ENCODE data around the gene NDUFS8. TPM values are rescaled to one million over a fixed set of nuclear protein-coding genes. Genes with fewer than 3 reads are reported as not detected.

NDUFS8 gene
- total RNA-seq, 1 donor from 2014 or later: 143 TPM

GRCh38 chr11:68043349-68044144 is 13.1 kb downstream of the NDUFS8 start:
- Mint-ChIP-seq H3K4me3 (ENCODE audit: unreplicated experiment) (peak overlapping the region; percentile 22), H3K36me3 (ENCODE audit: unreplicated experiment) (no peaks in the 10 kb centered on the region), H3K4me1 (ENCODE audit: unreplicated experiment) (peaks cover 31% of the 10 kb centered on the region), H3K27ac (ENCODE audit: unreplicated experiment) (no peak overlapping the region), H3K27me3 (ENCODE audit: unreplicated experiment) (no peaks in the 10 kb centered on the region), H3K9me3 (ENCODE audit: unreplicated experiment) (no peaks in the 10 kb centered on the region)
- peak; percentile 84 for DNase-seq (ENCODE audit: extremely low spot score, unreplicated experiment)
- TF ChIP-seq CTCF (IDR thresholded peaks at IDR 0.05): no peak

DNA sequence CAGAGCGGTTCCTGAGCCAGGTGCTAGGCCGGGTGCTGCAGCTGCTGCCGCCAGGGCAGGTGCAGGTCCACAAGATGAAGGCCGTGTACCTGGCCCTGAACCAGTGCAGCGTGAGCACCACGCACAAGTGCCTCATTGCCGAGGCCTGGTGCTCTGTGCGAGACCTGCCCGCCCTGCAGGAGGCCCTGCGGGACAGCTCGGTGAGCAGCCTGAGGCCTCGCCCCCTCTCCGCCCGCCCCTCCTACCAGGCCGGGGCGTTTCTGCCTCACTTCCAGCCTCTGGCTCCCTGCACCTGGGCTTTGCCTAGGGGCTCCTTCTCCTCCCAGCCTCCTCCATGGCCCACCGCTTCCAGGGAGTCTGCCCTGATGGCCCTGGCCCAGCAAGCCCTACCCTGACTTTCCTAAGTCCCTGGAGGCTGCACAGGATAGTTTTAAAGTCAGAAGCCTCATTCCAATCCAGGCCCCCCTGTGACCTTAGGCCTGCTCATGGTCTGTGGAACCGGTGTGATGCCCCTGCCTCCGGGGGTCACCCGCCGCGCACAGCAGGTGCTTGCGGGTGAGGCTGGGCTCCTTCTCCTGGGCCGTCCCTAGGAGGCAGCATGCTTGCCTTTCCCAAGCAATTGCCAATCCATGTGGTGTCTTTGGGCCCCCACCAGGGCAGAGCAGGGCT is 13.8 kb downstream of the NDUFS8 start:
- Mint-ChIP-seq H3K36me3 (ENCODE audit: unreplicated experiment) (no peaks in the 10 kb centered on the region), H3K27ac (ENCODE audit: unreplicated experiment) (no peak overlapping the region), H3K4me1 (ENCODE audit: unreplicated experiment) (peaks cover 26% of the 10 kb centered on the region), H3K9me3 (ENCODE audit: unreplicated experiment) (no peaks in the 10 kb centered on the region), H3K4me3 (ENCODE audit: unreplicated experiment) (no peak overlapping the region), H3K27me3 (ENCODE audit: unreplicated experiment) (no peaks in the 10 kb centered on the region)
- no peak for TF ChIP-seq CTCF (IDR thresholded peaks at IDR 0.05)
- no peak for DNase-seq (ENCODE audit: extremely low spot score, unreplicated experiment)

DNA sequence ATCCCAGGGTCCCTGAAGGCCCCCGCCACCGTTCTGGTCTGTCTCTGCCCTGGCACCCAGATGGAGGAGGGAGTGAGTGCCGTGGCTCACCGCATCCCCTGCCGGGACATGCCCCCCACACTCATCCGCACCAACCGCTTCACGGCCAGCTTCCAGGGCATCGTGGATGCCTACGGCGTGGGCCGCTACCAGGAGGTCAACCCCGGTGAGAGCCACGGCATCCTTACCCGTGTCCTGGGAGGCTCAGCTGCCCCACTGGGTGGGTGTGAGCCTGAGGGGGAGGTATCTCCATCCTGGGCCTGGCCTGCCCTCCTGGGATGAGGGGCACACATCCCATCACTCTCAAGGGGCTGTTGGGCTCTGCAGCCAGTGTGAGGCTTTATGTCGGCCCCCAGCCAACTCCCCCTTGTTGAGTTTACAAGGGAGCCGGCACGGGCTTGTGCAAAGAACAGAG is 14.4 kb downstream of the NDUFS8 start:
- Mint-ChIP-seq H3K27me3 (ENCODE audit: unreplicated experiment) (no peaks in the 10 kb centered on the region), H3K4me1 (ENCODE audit: unreplicated experiment) (peaks cover 22% of the 10 kb centered on the region)
- no peak for DNase-seq (ENCODE audit: extremely low spot score, unreplicated experiment)

DNA sequence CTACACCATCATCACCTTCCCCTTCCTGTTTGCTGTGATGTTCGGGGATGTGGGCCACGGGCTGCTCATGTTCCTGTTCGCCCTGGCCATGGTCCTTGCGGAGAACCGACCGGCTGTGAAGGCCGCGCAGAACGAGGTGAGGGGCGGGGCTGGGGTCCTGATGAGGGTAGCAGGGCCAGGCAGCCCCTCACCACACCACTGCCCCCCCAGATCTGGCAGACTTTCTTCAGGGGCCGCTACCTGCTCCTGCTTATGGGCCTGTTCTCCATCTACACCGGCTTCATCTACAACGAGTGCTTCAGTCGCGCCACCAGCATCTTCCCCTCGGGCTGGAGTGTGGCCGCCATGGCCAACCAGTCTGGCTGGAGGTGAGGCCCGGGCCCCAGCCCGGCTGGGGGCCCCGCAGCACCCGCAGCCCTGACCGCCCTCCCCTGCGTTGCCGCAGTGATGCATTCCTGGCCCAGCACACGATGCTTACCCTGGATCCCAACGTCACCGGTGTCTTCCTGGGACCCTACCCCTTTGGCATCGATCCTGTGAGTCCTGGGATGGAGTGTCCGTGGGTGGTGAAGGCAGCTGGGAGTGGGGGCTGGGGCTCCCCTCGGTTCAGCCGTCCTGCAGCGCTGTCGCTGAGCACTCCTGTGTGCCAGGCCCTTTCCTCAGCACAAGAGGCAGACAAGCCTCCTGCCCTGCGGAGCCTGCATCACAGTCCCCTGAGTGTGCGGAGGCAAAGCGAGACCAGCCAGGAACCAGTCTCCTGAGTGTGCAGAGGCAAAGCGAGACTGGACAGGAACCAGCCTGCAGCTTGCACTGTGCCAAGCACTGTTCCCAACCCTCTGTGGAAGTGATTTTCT is 17.2 kb downstream of the NDUFS8 start:
- H3K27ac Mint-ChIP-seq (ENCODE audit: unreplicated experiment): no peak overlapping the region
- H3K27me3 Mint-ChIP-seq (ENCODE audit: unreplicated experiment): no peaks in the 10 kb centered on the region
- DNase-seq (ENCODE audit: extremely low spot score, unreplicated experiment): no peak
- H3K4me1 Mint-ChIP-seq (ENCODE audit: unreplicated experiment): peaks cover 8% of the 10 kb centered on the region
- TF ChIP-seq CTCF (IDR thresholded peaks at IDR 0.05): no peak
- H3K9me3 Mint-ChIP-seq (ENCODE audit: unreplicated experiment): no peaks in the 10 kb centered on the region
- no peaks in the 10 kb centered on the region for H3K36me3 Mint-ChIP-seq (ENCODE audit: unreplicated experiment)
- H3K4me3 Mint-ChIP-seq (ENCODE audit: unreplicated experiment): no peak overlapping the region

More for the DNA sequence above, 14.4 kb downstream of the NDUFS8 start:
- Mint-ChIP-seq H3K27ac (ENCODE audit: unreplicated experiment) (no peak overlapping the region), H3K9me3 (ENCODE audit: unreplicated experiment) (no peaks in the 10 kb centered on the region), H3K4me3 (ENCODE audit: unreplicated experiment) (no peak overlapping the region), H3K36me3 (ENCODE audit: unreplicated experiment) (no peaks in the 10 kb centered on the region)
- no peak for TF ChIP-seq CTCF (IDR thresholded peaks at IDR 0.05)

Data from osteocyte (in vitro differentiated cells).